CD8-positive, alpha-beta memory T cell (primary cell): ENCODE data around the gene MEIS2. TPM values are rescaled to one million over a fixed set of nuclear protein-coding genes. Genes with fewer than 3 reads are reported as not detected.

Source experiments
- CTCF ChIA-PET: fragments of 350-600 bp; sonication (Branson Sonifier 250); formaldehyde crosslinking; loops from one replicate; lab custom pipeline; 2021; ENCODE audit warnings: antibody characterized with exemption; lab: Charles Lee
- POLR2A ChIA-PET: fragments of 350-600 bp; sonication (Branson Sonifier 250); formaldehyde crosslinking; loops from one replicate; lab custom pipeline; 2021; ENCODE audit warnings: antibody characterized with exemption; lab: Charles Lee
- DNase-seq, 5 donors: peaks; one replicate each; pipeline versions ENCODE4 v3.0.0 to v3.0.0-alpha.2; 2020 to 2022; ENCODE audit warnings: mixed read lengths in 1 of 5
- H3K27ac ChIP-seq: one replicate; pipeline ENCODE4 v1.7.0; 2013; ENCODE audit warnings: low read depth, mild to moderate bottlenecking, low read length, moderate library complexity
- H3K27me3 ChIP-seq: 2 replicates; pipeline ENCODE4 v1.7.0; 2013; ENCODE audit warnings: low read length, mild to moderate bottlenecking; ENCODE audit not compliant: insufficient read depth, poor library complexity, severe bottlenecking
- H3K36me3 ChIP-seq: 2 replicates; pipeline ENCODE4 v1.7.0; 2013; ENCODE audit warnings: mild to moderate bottlenecking, low read length, moderate library complexity; ENCODE audit not compliant: insufficient read depth
- H3K4me1 ChIP-seq: 2 replicates; pipeline ENCODE4 v1.7.0; 2013; ENCODE audit warnings: mild to moderate bottlenecking, low read length, moderate library complexity; ENCODE audit not compliant: insufficient read depth
- H3K4me3 ChIP-seq: 2 replicates; pipeline ENCODE4 v1.7.0; 2013; ENCODE audit warnings: mild to moderate bottlenecking, low read length
- H3K9me3 ChIP-seq: 2 replicates; pipeline ENCODE4 v1.7.0; 2013; ENCODE audit warnings: mild to moderate bottlenecking, low read length
- H3K27ac Mint-ChIP-seq, 8 donors: one replicate each; pipeline ENCODE4 v1.8.0; 2020 to 2021; ENCODE audit warnings: mixed read lengths in 8 of 8, mild to moderate bottlenecking in 6 of 8, inconsistent platforms in 3 of 8, moderate library complexity in 3 of 8
- H3K27me3 Mint-ChIP-seq, 2 donors: one replicate each; pipeline ENCODE4 v1.8.0; 2020 to 2021; ENCODE audit warnings: mixed read lengths in 2 of 2, mild to moderate bottlenecking in 1 of 2, moderate library complexity in 1 of 2
- H3K36me3 Mint-ChIP-seq, 3 donors: one replicate each; pipeline ENCODE4 v1.8.0; 2020 to 2021; ENCODE audit warnings: mixed read lengths in 3 of 3, inconsistent platforms in 1 of 3, mild to moderate bottlenecking in 1 of 3
- H3K4me1 Mint-ChIP-seq, 3 donors: one replicate each; pipeline ENCODE4 v1.8.0; 2020 to 2021; ENCODE audit warnings: mixed read lengths in 3 of 3, inconsistent platforms in 1 of 3, mild to moderate bottlenecking in 1 of 3
- H3K4me3 Mint-ChIP-seq, 7 donors: one replicate each; pipeline ENCODE4 v1.8.0; 2020 to 2021; ENCODE audit warnings: mixed read lengths in 7 of 7, mild to moderate bottlenecking in 6 of 7, moderate library complexity in 4 of 7, inconsistent platforms in 2 of 7
- H3K9me3 Mint-ChIP-seq, 5 donors: one replicate each; pipeline ENCODE4 v1.8.0; 2020 to 2022; ENCODE audit warnings: mixed read lengths in 5 of 5, mild to moderate bottlenecking in 3 of 5, moderate library complexity in 2 of 5, inconsistent platforms in 1 of 5
- polyA plus RNA-seq: library from polyadenylated mRNA; unstranded; fragments of 300-500 nt; fragmentation: Illumina TruSeq; gene quantifications from one replicate; pipeline ENCODE4 v1.2.3, GENCODE V29; 2021
- total RNA-seq, 2 experiments: library from RNA; stranded (reverse); gene quantifications; one replicate each; pipeline ENCODE4 v1.2.3, GENCODE V29; 2021

MEIS2 gene
- total and polyA plus RNA-seq, 3 experiments from 2014 or later = not detected

- Mint-ChIP-seq H3K36me3 (no peaks in the 10 kb centered on the region), H3K27ac (no peak overlapping the region), H3K9me3 (peaks cover 0 to 6% (median under 1%) of the 10 kb centered on the region in 5 donors), H3K4me1 (no peaks in the 10 kb centered on the region), H3K4me3 (no peak overlapping the region), H3K27me3 (peaks cover 0 to 2% of the 10 kb centered on the region in 2 donors)
- Histone ChIP-seq H3K36me3 (no peaks in the 10 kb centered on the region), H3K27me3 (no peaks in the 10 kb centered on the region), H3K9me3 (no peaks in the 10 kb centered on the region), H3K4me3 (no peak overlapping the region), H3K27ac (no peak overlapping the region), H3K4me1 (no peaks in the 10 kb centered on the region)
- ChIA-PET CTCF (no interaction called here), POLR2A (no interaction called here)
- no peak for DNase-seq
These were observed 122.2 kb downstream of the MEIS2 start for GRCh38 chr15:36978126-36978525.

GRCh38 chr15:36977659-36978058 is 122.7 kb downstream of the MEIS2 start:
- H3K27me3 ChIP-seq = no peaks in the 10 kb centered on the region
- H3K36me3 ChIP-seq = no peaks in the 10 kb centered on the region
- DNase-seq = no peak
- H3K4me1 ChIP-seq = no peaks in the 10 kb centered on the region
- H3K4me3 ChIP-seq = no peak overlapping the region
- ChIA-PET CTCF (no interaction called here), POLR2A (no interaction called here)
- H3K9me3 ChIP-seq = no peaks in the 10 kb centered on the region
- Mint-ChIP-seq H3K9me3 (peaks cover 0 to 6% (median 0%) of the 10 kb centered on the region in 5 donors), H3K4me3 (no peak overlapping the region), H3K36me3 (no peaks in the 10 kb centered on the region), H3K4me1 (no peaks in the 10 kb centered on the region), H3K27me3 (peaks cover 0 to 2% of the 10 kb centered on the region in 2 donors), H3K27ac (no peak overlapping the region)
- no peak overlapping the region for H3K27ac ChIP-seq

- H3K36me3 Mint-ChIP-seq = no peaks in the 10 kb centered on the region
- POLR2A ChIA-PET = no interaction called here
These were observed 127.6 kb downstream of the MEIS2 start for GRCh38 chr15:36972704-36973103.

GRCh38 chr15:36970522-36970921 is 129.8 kb downstream of the MEIS2 start:
- Histone ChIP-seq H3K27me3 (no peaks in the 10 kb centered on the region), H3K36me3 (no peaks in the 10 kb centered on the region), H3K4me3 (no peak overlapping the region), H3K4me1 (no peaks in the 10 kb centered on the region), H3K9me3 (no peaks in the 10 kb centered on the region), H3K27ac (no peak overlapping the region)
- DNase-seq = no peak
- Mint-ChIP-seq H3K27ac (no peak overlapping the region), H3K4me3 (no peak overlapping the region), H3K9me3 (peaks cover 0 to 3% (median 0%) of the 10 kb centered on the region in 5 donors), H3K27me3 (no peaks in the 10 kb centered on the region), H3K4me1 (no peaks in the 10 kb centered on the region), H3K36me3 (no peaks in the 10 kb centered on the region)
- ChIA-PET CTCF (no interaction called here), POLR2A (no interaction called here)

More at GRCh38 chr15:36972704-36973103, 127.6 kb downstream of the MEIS2 start:
- peaks cover 0 to 3% (median 0%) of the 10 kb centered on the region in 5 donors for H3K9me3 Mint-ChIP-seq
- no peaks in the 10 kb centered on the region for H3K27me3 ChIP-seq
- H3K4me3 Mint-ChIP-seq = no peak overlapping the region
- H3K4me1 ChIP-seq = no peaks in the 10 kb centered on the region
- no peak overlapping the region for H3K4me3 ChIP-seq
- CTCF ChIA-PET = no interaction called here
- H3K9me3 ChIP-seq = no peaks in the 10 kb centered on the region
- no peaks in the 10 kb centered on the region for H3K27me3 Mint-ChIP-seq
- no peaks in the 10 kb centered on the region for H3K36me3 ChIP-seq
- H3K27ac ChIP-seq = no peak overlapping the region
- DNase-seq = no peak
- H3K27ac Mint-ChIP-seq = no peak overlapping the region
- H3K4me1 Mint-ChIP-seq = no peaks in the 10 kb centered on the region

- Histone ChIP-seq H3K4me3 (no peak overlapping the region), H3K27ac (no peak overlapping the region), H3K4me1 (no peaks in the 10 kb centered on the region), H3K36me3 (no peaks in the 10 kb centered on the region), H3K9me3 (no peaks in the 10 kb centered on the region), H3K27me3 (no peaks in the 10 kb centered on the region)
- no peak for DNase-seq
- Mint-ChIP-seq H3K36me3 (no peaks in the 10 kb centered on the region), H3K4me1 (no peaks in the 10 kb centered on the region), H3K27me3 (no peaks in the 10 kb centered on the region), H3K27ac (no peak overlapping the region), H3K4me3 (no peak overlapping the region), H3K9me3 (peaks cover 0 to 2% (median 0%) of the 10 kb centered on the region in 5 donors)
- ChIA-PET POLR2A (no interaction called here), CTCF (no interaction called here)
These were observed 132.4 kb downstream of the MEIS2 start for GRCh38 chr15:36967929-36968328.

GRCh38 chr15:36966708-36967107 is 133.6 kb downstream of the MEIS2 start:
- H3K36me3 ChIP-seq = no peaks in the 10 kb centered on the region
- no peak overlapping the region for H3K4me3 ChIP-seq
- H3K9me3 ChIP-seq = no peaks in the 10 kb centered on the region
- ChIA-PET CTCF (no interaction called here), POLR2A (no interaction called here)
- no peaks in the 10 kb centered on the region for H3K27me3 ChIP-seq
- no peak overlapping the region for H3K27ac Mint-ChIP-seq
- no peaks in the 10 kb centered on the region for H3K4me1 Mint-ChIP-seq
- no peaks in the 10 kb centered on the region for H3K36me3 Mint-ChIP-seq
- H3K27me3 Mint-ChIP-seq = no peaks in the 10 kb centered on the region
- peaks cover 0 to 2% (median 0%) of the 10 kb centered on the region in 5 donors for H3K9me3 Mint-ChIP-seq
- no peak for DNase-seq
- no peak overlapping the region for H3K27ac ChIP-seq
- H3K4me1 ChIP-seq = no peaks in the 10 kb centered on the region
- no peak overlapping the region for H3K4me3 Mint-ChIP-seq

- Mint-ChIP-seq H3K9me3 (peaks cover 0 to 2% (median 0%) of the 10 kb centered on the region in 5 donors), H3K36me3 (no peaks in the 10 kb centered on the region), H3K27ac (no peak overlapping the region), H3K4me3 (no peak overlapping the region), H3K4me1 (no peaks in the 10 kb centered on the region), H3K27me3 (no peaks in the 10 kb centered on the region)
- ChIA-PET POLR2A (no interaction called here), CTCF (no interaction called here)
- no peak overlapping the region for H3K27ac ChIP-seq
- no peak for DNase-seq
- H3K4me1 ChIP-seq = no peaks in the 10 kb centered on the region
- H3K36me3 ChIP-seq = no peaks in the 10 kb centered on the region
- no peaks in the 10 kb centered on the region for H3K27me3 ChIP-seq
- no peak overlapping the region for H3K4me3 ChIP-seq
- H3K9me3 ChIP-seq = no peaks in the 10 kb centered on the region
These were observed 134.6 kb downstream of the MEIS2 start for GRCh38 chr15:36965570-36966342.

- ChIA-PET POLR2A (no interaction called here), CTCF (no interaction called here)
- Histone ChIP-seq H3K4me3 (no peak overlapping the region), H3K27ac (no peak overlapping the region), H3K4me1 (no peaks in the 10 kb centered on the region), H3K27me3 (no peaks in the 10 kb centered on the region), H3K9me3 (no peaks in the 10 kb centered on the region), H3K36me3 (no peaks in the 10 kb centered on the region)
- Mint-ChIP-seq H3K9me3 (peaks cover 0 to 2% (median 0%) of the 10 kb centered on the region in 5 donors), H3K36me3 (no peaks in the 10 kb centered on the region), H3K27me3 (no peaks in the 10 kb centered on the region), H3K4me3 (no peak overlapping the region), H3K4me1 (peaks cover 0 to 3% (median 0%) of the 10 kb centered on the region in 3 donors), H3K27ac (no peak overlapping the region)
- DNase-seq = no peak
These were observed 135.7 kb downstream of the MEIS2 start for GRCh38 chr15:36964626-36965025.
